ENCODE data around the gene LZIC.

LZIC gene

DNA sequence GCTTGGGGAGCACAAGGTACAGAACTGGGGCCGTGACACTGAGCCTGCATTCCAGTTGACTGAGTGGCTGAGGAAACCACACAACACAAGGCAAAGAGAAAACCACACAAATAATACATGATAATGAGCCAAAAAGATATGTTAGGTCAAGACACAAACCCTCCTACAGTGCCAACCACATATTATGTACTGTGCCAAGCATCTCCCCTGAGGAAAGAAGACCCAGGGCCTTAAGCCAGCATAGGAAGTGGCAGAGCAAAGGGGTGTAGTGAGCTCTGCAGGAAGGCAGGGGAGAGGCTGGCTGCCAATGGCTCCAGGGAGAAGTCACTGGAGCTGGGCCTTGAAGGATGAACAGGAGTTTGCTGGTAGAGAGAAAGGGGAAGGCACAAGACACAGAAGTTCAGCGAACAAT, 61.3 kb downstream of the LZIC start:
- H3K4me3 ChIP-seq (ENCODE audit: low read depth, low read length): no peak overlapping the region
- no peak overlapping the region for H3K9ac ChIP-seq (ENCODE audit: low read depth, low read length)
- no peaks in the 10 kb centered on the region for H3K9me3 ChIP-seq (ENCODE audit: control insufficient read depth, insufficient read depth, low read length)

More for the DNA sequence above, 61.3 kb downstream of the LZIC start:
- H3K36me3 ChIP-seq (ENCODE audit: control insufficient read depth, insufficient read depth, low read length): no peaks in the 10 kb centered on the region
- no peaks in the 10 kb centered on the region for H3K27me3 ChIP-seq (ENCODE audit: control insufficient read depth, insufficient read depth, low read length)
- H3K4me1 ChIP-seq (ENCODE audit: control insufficient read depth, insufficient read depth, low read length): peaks cover under 1% of the 10 kb centered on the region
